HG03097 (cell line): ENCODE results near the gene NRXN3.

ENCODE experiments used
- ATAC-seq: cut with Tn5 transposase; IDR thresholded peaks from one replicate; pipeline ENCODE4 v1.9.1; 2021; ENCODE audit not compliant: unreplicated experiment, low FRiP score

Gene NRXN3

DNA sequence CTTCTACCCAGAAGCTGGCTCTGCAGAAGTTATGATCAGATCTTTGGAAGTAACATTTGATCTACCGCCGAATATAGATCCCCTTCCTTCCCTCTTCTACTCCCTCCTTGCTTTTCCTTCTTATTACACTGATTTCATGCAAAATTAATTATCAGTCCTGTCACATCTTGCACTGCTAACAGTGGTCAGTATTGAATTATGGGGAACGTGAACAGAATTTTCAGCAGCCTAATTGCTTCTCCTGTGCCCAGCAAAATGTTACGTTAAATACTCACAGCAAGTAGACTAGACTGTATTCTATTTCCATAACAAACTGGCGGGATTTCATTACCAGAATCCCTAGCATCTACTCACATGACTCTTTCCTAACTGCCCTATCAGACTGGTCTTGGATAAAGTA is 1444.3 kb downstream of the NRXN3 start:
- no peak for ATAC-seq

- ATAC-seq = no peak
Observed at GRCh38 chr14:79627058-79627457, 1456.9 kb downstream of the NRXN3 start.

GRCh38 chr14:79629411-79630287 is 1459.5 kb downstream of the NRXN3 start:
- no peak for ATAC-seq

DNA sequence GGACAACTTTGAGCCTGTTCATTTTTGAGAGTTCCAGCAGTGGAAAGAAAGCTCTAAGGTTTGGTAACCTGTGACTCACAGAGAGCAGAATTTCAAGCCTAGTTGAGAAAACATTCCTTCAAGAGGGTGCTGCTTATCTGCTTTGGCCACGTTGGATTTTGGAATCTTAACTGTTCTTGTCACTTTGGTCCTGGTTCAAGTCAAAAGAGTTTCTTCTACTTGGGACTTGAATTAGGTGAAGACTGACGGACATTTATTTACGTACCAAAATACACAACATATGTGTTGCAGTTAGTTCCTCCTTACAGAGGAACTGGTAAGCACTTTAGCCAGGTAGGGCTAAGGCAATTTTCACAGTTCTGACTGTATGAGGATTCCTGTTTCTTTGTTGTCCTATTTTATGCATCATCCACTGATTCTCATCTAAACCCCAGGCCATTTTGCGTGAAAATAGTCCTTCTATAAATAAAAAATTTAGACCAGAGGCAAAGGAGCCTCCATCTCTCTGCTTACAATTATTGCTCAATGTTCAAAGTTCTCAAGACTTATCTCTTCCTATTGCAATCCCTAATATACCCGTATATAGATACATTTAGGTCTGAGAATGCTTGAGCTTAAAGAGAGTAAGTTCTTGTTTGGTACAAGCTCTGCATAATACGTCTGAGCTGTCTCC is 1460.3 kb downstream of the NRXN3 start:
- ATAC-seq = no peak

DNA sequence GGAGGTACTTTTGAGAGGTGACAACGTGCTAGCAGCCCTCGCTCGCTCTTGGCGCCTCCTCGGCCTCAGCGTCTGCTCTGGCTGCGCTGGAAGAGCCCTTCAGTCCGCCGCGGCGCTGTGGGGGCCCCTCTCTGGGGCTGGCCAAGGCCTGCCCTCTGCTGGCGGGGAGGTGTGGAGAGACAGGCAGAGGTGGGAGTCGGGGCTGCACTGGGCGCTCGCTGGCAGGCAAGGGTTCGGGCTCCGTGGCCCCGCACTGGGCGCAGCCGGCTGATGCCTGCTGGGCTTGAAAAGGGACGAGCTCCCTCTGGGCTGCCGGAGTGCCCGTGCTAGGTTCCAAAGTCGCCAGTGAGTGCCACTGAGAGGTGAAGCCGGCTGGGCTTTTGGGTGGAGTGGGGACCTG is 1461.1 kb downstream of the NRXN3 start:
- ATAC-seq = no peak

DNA sequence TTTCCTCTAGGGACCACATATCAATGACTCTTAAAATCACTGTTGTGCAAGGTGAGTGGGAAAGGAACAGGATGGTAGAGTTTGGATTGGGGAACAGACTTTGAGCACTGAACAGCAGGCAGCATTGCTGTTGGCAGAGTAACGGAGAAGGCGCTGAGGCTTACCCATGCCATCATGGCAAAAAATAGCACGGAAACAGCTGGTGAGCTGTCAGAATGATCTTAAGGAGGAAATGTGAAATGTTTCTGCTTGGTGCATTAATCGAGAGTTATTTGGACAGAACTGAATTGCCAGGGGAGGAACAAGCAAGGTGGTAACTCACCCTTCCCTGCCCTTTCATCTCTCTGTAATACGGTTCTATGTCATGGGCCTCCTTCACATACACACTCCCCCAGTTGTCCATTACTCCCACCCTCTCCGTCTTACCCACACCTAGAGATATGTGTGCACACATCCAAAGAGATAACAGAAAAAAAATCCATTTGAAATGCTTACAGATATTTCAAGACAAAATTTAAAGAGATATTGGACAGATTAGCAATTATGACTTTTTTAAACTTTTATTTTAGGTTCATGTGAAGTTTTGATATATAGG is 1468.6 kb downstream of the NRXN3 start:
- no peak for ATAC-seq

DNA sequence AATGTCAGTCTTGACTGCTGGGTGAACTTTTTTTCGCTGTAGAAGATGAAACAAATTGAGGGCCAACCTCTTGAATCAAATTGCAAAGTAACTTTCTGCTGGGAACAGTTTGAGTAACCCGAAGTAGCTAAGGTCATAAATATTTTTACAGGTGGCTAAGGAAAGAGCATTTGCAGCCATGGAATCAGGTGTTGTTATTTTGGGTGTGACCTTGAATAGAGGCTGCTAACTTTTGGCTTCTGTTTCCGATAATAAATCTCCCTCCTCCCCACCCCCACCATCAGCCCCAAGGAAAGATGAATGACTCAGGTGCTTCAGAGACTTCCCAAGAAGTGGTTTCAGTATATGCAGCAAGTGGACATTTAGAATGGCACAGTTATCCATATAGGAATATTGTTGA is 1469.4 kb downstream of the NRXN3 start:
- ATAC-seq = no peak

- no peak for ATAC-seq
Observed at GRCh38 chr14:79641371-79641770, 1471.2 kb downstream of the NRXN3 start.

DNA sequence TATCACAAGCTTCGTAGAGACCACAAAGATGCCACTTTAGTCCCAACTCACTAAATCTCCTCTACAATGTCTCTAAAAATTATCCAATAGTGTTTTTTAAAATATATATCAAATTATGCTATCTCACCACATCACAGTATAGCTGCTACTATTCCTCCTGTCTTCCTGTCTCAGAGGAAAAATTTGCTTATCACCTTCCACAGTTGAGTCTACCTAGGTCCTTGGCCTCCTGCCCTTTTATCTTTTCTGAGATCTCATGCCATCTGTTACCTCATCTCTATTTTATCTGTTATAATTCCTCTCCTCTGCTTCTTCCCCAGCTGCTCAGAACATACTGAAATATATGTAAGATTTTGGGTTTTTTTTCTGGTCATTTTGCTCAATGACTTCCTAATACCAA is 1473.0 kb downstream of the NRXN3 start:
- no peak for ATAC-seq

DNA sequence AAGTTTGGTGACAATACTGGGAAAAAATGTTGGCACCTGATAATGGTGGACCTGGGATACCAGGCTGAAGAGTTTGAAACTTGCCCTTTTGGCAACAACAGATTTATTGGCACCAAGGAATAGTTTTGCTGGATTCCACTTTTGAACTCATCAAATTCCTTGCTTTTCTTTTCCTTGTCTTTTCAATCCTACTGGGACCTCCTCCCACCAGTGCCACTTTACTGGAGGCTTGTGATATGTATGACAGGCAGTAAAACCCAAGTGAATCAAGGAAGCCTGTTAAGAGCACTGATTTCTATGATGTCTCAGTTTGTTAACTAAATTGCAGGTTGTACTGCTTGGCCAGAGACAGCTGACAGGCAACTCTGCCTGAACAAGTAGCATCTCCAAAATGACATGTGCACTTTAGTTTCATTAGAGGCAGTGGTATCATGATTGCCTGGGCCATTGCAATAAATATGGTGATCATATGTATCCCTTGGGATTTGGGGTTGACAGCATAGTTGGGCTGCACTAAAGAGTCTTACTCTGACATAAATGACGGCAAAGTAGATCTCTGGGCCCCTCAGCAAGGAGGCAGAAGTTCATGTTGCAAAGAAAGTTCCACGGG is 1475.7 kb downstream of the NRXN3 start:
- ATAC-seq = no peak

DNA sequence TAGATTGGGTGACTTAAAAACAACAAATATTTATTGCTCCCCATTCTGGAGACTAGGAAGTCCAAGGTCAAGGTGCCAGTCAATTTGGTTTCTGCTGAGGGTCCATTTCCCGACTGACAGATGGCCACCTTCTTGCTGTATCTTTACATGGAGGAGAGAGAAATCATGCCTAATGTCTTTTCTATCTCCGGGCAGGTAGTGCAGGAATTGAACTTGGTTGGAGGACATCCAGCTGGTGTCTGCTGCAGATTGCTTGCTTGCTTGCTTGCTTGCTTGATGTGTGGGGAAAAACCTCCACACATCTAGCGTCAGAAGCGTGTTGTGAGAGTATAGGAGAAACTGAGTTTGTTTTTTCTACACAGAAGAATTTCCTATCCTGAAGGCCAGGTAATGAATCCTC is 1479.7 kb downstream of the NRXN3 start:
- ATAC-seq = no peak

- no peak for ATAC-seq
Observed at GRCh38 chr14:79652513-79653307, 1482.5 kb downstream of the NRXN3 start.

- ATAC-seq = no peak
Observed at GRCh38 chr14:79656056-79656455, 1485.9 kb downstream of the NRXN3 start.

- ATAC-seq = no peak
Observed at GRCh38 chr14:79656496-79656895, 1486.3 kb downstream of the NRXN3 start.

DNA sequence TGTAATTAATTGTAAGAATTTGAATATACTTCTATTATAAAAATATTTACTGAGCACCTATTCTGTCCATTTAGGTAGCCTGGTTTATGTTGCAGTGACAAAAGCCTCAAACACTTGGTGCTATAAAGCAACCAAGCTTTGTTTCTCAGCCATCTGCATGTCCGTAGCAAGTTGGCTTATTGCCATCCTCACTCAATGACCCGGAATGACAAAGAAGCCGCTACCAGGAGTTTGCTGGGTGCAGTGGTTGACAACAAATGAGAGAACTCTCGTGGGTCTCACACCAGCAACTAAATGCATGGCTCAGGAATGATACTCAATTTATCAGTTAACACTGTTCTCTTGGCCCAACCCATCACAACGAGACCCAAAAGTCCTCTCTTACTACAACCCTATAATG is 1488.0 kb downstream of the NRXN3 start:
- no peak for ATAC-seq

GRCh38 chr14:79658769-79659168 is 1488.6 kb downstream of the NRXN3 start:
- no peak for ATAC-seq

DNA sequence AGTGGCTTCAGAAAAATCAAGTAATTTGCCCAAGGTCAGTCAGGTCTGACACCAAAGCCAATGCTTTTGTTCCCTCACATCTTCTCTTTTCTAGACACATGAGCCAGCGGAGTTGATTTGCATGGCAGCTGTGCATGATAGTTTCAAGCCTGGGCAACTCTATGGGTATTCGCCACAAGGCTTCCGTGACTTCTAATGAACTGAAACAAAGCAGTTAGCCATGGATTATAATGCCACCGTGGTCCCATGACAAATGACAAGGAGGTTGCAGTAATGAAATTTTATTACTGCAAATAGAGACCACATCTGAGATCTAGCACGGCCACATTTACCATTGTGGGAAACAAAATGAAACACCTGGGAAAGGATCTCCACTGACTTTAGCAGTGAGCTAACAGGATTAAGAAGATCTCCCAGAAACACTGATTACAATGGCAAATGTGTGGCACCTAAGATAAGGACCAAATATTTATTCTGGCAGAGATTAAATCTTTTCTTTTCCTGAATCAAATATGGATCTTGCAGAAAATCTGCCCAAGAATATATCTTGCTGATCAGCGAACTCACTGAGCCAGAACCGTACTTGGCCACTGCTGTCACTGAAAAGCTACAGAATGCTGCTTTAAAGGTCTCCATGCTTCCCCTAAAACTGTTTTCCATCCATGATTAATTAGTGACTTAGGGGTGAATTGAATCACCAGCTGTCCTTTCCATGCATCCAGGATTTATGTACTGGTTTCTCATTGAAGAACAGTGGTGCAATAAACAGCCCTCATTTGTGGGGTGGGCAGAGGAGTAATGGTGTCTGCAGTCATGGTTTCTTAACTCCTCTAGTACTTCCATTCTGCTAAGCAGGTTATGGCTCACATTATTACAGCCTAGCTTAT is 1490.1 kb downstream of the NRXN3 start:
- no peak for ATAC-seq

DNA sequence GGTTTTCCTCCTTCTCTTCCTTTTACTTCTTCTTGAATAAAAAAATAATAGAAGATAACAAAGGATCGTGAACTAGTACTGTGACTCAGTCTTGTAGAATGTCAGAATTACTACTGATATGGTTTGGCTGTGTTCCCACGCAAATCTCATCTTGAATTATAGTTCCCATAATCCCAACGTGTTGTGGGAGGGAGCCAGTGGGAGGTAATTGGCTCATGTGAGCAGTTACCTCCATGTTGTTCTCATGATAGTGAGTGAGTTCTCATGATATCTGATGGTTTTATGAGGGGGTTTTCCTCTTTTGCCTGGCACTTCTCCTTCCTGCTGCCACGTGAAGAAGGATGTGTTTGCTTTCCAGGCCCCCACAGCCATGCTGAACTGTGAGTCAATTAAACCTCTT is 1491.6 kb downstream of the NRXN3 start:
- ATAC-seq = no peak

- no peak for ATAC-seq
Observed at GRCh38 chr14:79663453-79663852, 1493.3 kb downstream of the NRXN3 start.

GRCh38 chr14:79665556-79665955 is 1495.4 kb downstream of the NRXN3 start:
- ATAC-seq = no peak
